K562 (cell line): ENCODE measurements around the gene TAF1D. TPM values are rescaled to one million over a fixed set of nuclear protein-coding genes. Genes with fewer than 3 reads are reported as not detected.
A peak's percentile ranks its signal among the peaks of the same experiment; 100 is the strongest.

Experiments used
- BMI1 ChIP-seq: fragments of 150-350 bp; IDR thresholded peaks from 2 replicates; pipeline ENCODE4 v1.6.1; 2014; ENCODE audit warnings: low read length
- CHD4 ChIP-seq: fragments of 200-600 bp; sonication (generic); IDR thresholded peaks from 3 replicates; pipeline ENCODE4 v1.6.1; 2012; ENCODE audit warnings: low read depth, mild to moderate bottlenecking, mixed read lengths, low read length, inconsistent platforms; ENCODE audit not compliant: insufficient read depth, insufficient replicate concordance, poor library complexity, severe bottlenecking
- E4F1 ChIP-seq: fragments of 250-450 bp; sonication (Bioruptor Pico); IDR thresholded peaks from 2 replicates; pipeline ENCODE4 v1.5.0; 2021; ENCODE audit warnings: mild to moderate bottlenecking, borderline replicate concordance
- HMG20A ChIP-seq: fragments of 450-650 bp; formaldehyde crosslinking; conservative IDR thresholded peaks from 2 replicates; pipeline ENCODE4 v1.4.0; 2020; ENCODE audit warnings: mild to moderate bottlenecking, mixed read lengths
- HOXB6 ChIP-seq: fragments of 250-450 bp; sonication (Bioruptor Pico); IDR thresholded peaks from 2 replicates; pipeline ENCODE4 v1.5.1; 2022; ENCODE audit warnings: mild to moderate bottlenecking, borderline replicate concordance
- HSF4 ChIP-seq: fragments of 250-450 bp; sonication (Bioruptor Pico); IDR thresholded peaks from 2 replicates; pipeline ENCODE4 v2.1.2; 2022; ENCODE audit warnings: mild to moderate bottlenecking, moderate library complexity, borderline replicate concordance
- IRF1 ChIP-seq: sonication (generic); formaldehyde crosslinking; IDR thresholded peaks from 2 replicates; pipeline ENCODE4 v1.8.0; 2022; ENCODE audit warnings: missing genetic modification reagents, mild to moderate bottlenecking, borderline replicate concordance
- IRF9 ChIP-seq: fragments of 450-650 bp; IDR thresholded peaks from 2 replicates; pipeline ENCODE4 v1.6.1; 2016; ENCODE audit warnings: missing biosample characterization, missing genetic modification characterization
- KLF13 ChIP-seq: fragments of 450-650 bp; IDR thresholded peaks from 2 replicates; pipeline ENCODE4 v1.6.1; 2016; ENCODE audit warnings: missing genetic modification characterization, low read depth, mild to moderate bottlenecking, missing compliant biosample characterization, moderate library complexity, borderline replicate concordance
- NEUROD1 ChIP-seq: fragments of 150-350 bp; IDR thresholded peaks from 2 replicates; pipeline ENCODE4 v1.6.1; 2014; ENCODE audit warnings: borderline replicate concordance, low read length, low read depth; ENCODE audit not compliant: partially characterized antibody
- NR2F6 ChIP-seq: fragments of 450-650 bp; formaldehyde crosslinking; IDR thresholded peaks from 2 replicates; pipeline ENCODE4 v1.4.0; 2020; ENCODE audit warnings: mild to moderate bottlenecking
- NR3C1 ChIP-seq: sonication (generic); formaldehyde crosslinking; IDR thresholded peaks from 2 replicates; pipeline ENCODE4 v1.8.1; 2022; ENCODE audit warnings: missing genetic modification reagents
- RBM15 ChIP-seq: fragments of 200-400 bp; formaldehyde crosslinking; IDR thresholded peaks from 2 replicates; pipeline ENCODE4 v1.6.1; 2018; ENCODE audit warnings: mild to moderate bottlenecking, low read length, moderate library complexity; ENCODE audit not compliant: insufficient read depth
- RBM17 ChIP-seq: fragments of 200-400 bp; formaldehyde crosslinking; IDR thresholded peaks from 2 replicates; pipeline ENCODE4 v1.6.1; 2017; ENCODE audit warnings: low read depth, mild to moderate bottlenecking, low read length, borderline replicate concordance
- RBM25 ChIP-seq: fragments of 200-400 bp; formaldehyde crosslinking; IDR thresholded peaks from 2 replicates; pipeline ENCODE4 v1.6.1; 2018; ENCODE audit warnings: low read length, low read depth, moderate library complexity; ENCODE audit not compliant: severe bottlenecking
- RBM39 ChIP-seq: fragments of 200-400 bp; formaldehyde crosslinking; optimal IDR thresholded peaks from 2 replicates; pipeline ENCODE3; 2018; ENCODE audit warnings: low read depth, low read length
- SMAD1 ChIP-seq: fragments of 150-350 bp; IDR thresholded peaks from 2 replicates; pipeline ENCODE4 v1.6.1; 2014; ENCODE audit warnings: low read length, low read depth; ENCODE audit not compliant: partially characterized antibody
- STAT5B ChIP-seq: fragments of 250-450 bp; sonication (Bioruptor Pico); IDR thresholded peaks from 2 replicates; pipeline ENCODE4 v1.8.0; 2021; ENCODE audit warnings: mild to moderate bottlenecking, inconsistent platforms
- SUPT5H ChIP-seq: fragments of 450-650 bp; IDR thresholded peaks from 2 replicates; pipeline ENCODE4 v1.6.1; 2016
- ZBED1 ChIP-seq: IDR thresholded peaks from 2 replicates; pipeline ENCODE4 v1.6.1; 2014
- ZNF263 ChIP-seq: sonication (generic); formaldehyde crosslinking; IDR thresholded peaks from 2 replicates; pipeline ENCODE4 v1.8.0; 2022; ENCODE audit warnings: mild to moderate bottlenecking, missing genetic modification reagents, borderline replicate concordance
- polyA plus RNA-seq, 8 experiments: library from polyadenylated mRNA; depleted of rRNA in 4 of 8; stranded (reverse) in 5 of 8; unstranded in 3 of 8; fragments of >200 nt; fragmentation: Nextera tagmentation in 2 of 8; fragmentation: Illumina TruSeq in 1 of 8; extraction: Ambion mirVana in 2 of 8; extraction: Trizol in 1 of 8; gene quantifications; 2 replicates each; pipeline versions ENCODE4 v1.2.1 to v1.2.3, GENCODE V29; 2011 to 2014; ENCODE audit warnings: inconsistent platforms in 1 of 8, missing spikeins in 1 of 8
- total RNA-seq, 7 experiments: library from RNA; depleted of rRNA in 6 of 7; stranded (reverse); fragments of >200 nt in 6 of 7; fragmentation: Illumina TruSeq in 2 of 7; extraction: Trizol in 2 of 7; gene quantifications; 2 replicates each; pipeline versions ENCODE4 v1.2.1 to v1.2.3, GENCODE V29; 2011 to 2021; ENCODE audit warnings: low replicate concordance in 1 of 7
- TF ChIP-seq, protein P1 (sequence below), 2 experiments: fragments of 450-650 bp in 1 of 2; sonication (generic) in 1 of 2; formaldehyde crosslinking in 1 of 2; IDR thresholded peaks in 1 of 2; conservative IDR thresholded peaks in 1 of 2; 2 replicates each; pipeline versions ENCODE4 v1.6.1 to v1.8.1; 2016 to 2023; ENCODE audit warnings: mild to moderate bottlenecking in 2 of 2, moderate library complexity in 2 of 2, inconsistent platforms in 1 of 2, missing genetic modification reagents in 1 of 2

Gene TAF1D
- total and polyA plus RNA-seq, 9 of the 15 experiments (the other 6 are each of a cell fraction or from before 2014, with no cell fraction given), result 122 to 347 (median 250) TPM

DNA sequence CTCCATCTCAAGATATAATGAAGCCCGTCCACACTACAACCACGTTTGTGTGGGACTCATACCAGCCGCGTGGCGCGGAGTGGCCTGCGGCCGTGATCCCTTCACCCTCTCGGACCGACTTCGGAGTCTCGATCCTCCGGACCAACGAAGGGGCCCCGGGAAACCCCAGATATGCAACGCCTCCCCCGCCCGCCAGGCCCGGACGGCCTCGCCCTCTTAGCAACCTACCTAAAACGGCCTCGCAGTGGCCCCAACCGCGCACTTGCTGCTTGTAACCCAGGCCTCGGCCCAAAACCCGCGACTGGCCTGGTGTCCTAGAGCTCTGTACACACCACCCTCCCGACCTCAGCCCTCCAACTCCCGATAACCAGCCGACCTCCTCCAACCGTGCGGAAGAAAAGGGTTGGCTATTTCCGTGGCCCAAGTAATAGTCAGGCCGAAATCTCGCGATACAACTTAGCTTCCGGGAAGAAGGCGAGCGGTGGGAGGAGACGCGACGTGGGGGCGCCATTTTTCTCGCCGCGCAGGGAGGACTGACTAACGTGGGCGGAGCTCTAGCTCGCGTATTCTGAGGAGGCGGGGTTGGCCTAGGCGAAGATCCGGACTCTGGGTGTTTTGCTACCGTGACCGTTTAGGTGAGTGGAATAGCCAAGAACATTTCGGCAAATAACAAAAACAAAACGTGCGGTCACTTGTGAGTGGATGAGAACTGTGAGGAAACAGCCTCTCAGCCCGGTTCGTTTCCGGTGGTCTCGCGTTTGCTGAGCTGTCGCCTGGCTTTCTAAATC is at the start of gene TAF1D, which contains the start of gene C11orf54 (continued):
- TF ChIP-seq RBM25 (peak; percentile 24), CHD4 (no peak), NEUROD1 (peak; percentile 42), NR3C1 (CRISPR knock-in tag) (no peak), ZBED1 (peak; percentile 82), BMI1 (no peak), E4F1 (CRISPR knock-in tag) (no peak), STAT5B (CRISPR knock-in tag) (no peak), RBM17 (no peak), HMG20A (no peak), SUPT5H (peak; percentile 99), HOXB6 (CRISPR knock-in tag) (no peak), IRF9 (tag) (no peak), HSF4 (CRISPR knock-in tag) (no peak), IRF1 (CRISPR knock-in tag) (no peak), RBM15 (no peak), RBM39 (peak; percentile 91), NR2F6 (CRISPR knock-in tag) (peak; percentile 76; the same call in 1 of the 2 replicates), SMAD1 (peak; percentile 95), KLF13 (tag) (no peak), ZNF263 (no peak; the same call in 1 of the 2 replicates)
- TF ChIP-seq, protein P1, sequence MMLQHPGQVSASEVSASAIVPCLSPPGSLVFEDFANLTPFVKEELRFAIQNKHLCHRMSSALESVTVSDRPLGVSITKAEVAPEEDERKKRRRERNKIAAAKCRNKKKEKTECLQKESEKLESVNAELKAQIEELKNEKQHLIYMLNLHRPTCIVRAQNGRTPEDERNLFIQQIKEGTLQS (IDR thresholded peaks at IDR 0.05), result no peak
- TF ChIP-seq, protein P1 (CRISPR knock-in tag; conservative IDR thresholded peaks at IDR 0.05), result no peak; the same call in 1 of the 2 replicates
